Activated CD4-positive, alpha-beta T cell treated with anti-CD3 and anti-CD28 coated beads, Interleukin-2, amount 10 ng/mL, durations not matched to agents 24 days and 14 days (primary cell): ENCODE measurements around the gene ARHGAP27. TPM values are rescaled to one million over a fixed set of nuclear protein-coding genes. Genes with fewer than 3 reads are reported as not detected.
"Not testable (repeated sequence)": the region's sequence is repeated elsewhere in the genome, so short reads cannot be mapped to it uniquely, and the experiment has no call there.

Experiments used
- DNase-seq: peaks from one replicate; pipeline ENCODE4 v3.0.0; 2022
- H3K27ac Mint-ChIP-seq: one replicate; pipeline ENCODE4 v1.8.0; 2022; ENCODE audit warnings: mild to moderate bottlenecking, mixed read lengths
- H3K27me3 Mint-ChIP-seq: one replicate; pipeline ENCODE4 v1.8.0; 2022; ENCODE audit warnings: mixed read lengths
- H3K36me3 Mint-ChIP-seq: one replicate; pipeline ENCODE4 v1.8.0; 2022; ENCODE audit warnings: low read depth, mild to moderate bottlenecking, mixed read lengths
- H3K4me1 Mint-ChIP-seq: one replicate; pipeline ENCODE4 v1.8.0; 2021; ENCODE audit warnings: mixed read lengths
- H3K4me3 Mint-ChIP-seq: one replicate; pipeline ENCODE4 v1.8.0; 2022; ENCODE audit warnings: mild to moderate bottlenecking, moderate library complexity, mixed read lengths
- H3K9me3 Mint-ChIP-seq: one replicate; pipeline ENCODE4 v1.8.0; 2021; ENCODE audit warnings: mixed read lengths
- intact Hi-C: fragments of 100-400 bp; cut with micrococcal nuclease; formaldehyde crosslinking; loops from one replicate; pipeline ENCODE4 v1.15.1; 2023
- total RNA-seq: library from RNA; stranded (reverse); gene quantifications from 2 replicates; pipeline ENCODE4 v1.2.3, GENCODE V29; 2022

Gene ARHGAP27
- total RNA-seq, 1 donor from 2014 or later: 48.3 TPM

DNA sequence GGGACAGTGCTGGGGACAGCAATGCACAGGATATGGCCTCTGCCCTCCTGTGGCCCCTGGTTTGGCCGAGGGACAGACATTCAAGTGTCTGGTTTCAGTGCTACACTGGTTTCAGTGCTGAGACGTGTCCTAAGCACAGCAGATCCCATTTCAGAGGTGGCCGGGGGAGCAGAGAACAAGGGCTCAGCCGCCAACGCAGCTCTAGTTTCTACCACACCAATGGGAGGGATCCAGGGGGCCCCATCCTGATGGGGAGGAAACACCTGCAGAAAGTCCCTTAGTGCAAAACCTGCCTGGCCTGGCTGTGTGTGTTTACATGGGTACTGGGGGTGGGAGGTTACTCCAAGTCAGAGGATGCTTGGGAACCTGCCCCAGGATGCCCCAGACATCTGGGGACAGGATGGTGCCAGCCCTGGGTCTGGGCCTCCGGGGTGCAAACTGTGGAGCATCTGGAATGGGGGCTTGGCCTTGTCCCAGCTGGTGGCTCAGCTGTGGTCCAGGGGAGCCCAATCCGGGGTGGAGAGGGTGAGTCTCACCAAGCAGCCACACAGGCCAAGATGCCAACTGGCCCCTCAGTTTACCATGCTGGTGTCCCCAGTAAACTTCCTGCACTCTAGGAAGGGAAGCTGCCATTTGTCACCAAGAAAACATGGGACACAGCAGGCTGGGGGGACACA lies 8.3 kb upstream of the ARHGAP27 start:
- Mint-ChIP-seq H3K4me3 (peak overlapping the region; percentile 21), H3K4me1 (peaks cover 18% of the 10 kb centered on the region), H3K36me3 (peaks cover 18% of the 10 kb centered on the region), H3K27ac (peak overlapping the region; percentile 38)
- H3K9me3 Mint-ChIP-seq, DNase-seq, intact Hi-C loops, H3K27me3 Mint-ChIP-seq: not testable (repeated sequence)

DNA sequence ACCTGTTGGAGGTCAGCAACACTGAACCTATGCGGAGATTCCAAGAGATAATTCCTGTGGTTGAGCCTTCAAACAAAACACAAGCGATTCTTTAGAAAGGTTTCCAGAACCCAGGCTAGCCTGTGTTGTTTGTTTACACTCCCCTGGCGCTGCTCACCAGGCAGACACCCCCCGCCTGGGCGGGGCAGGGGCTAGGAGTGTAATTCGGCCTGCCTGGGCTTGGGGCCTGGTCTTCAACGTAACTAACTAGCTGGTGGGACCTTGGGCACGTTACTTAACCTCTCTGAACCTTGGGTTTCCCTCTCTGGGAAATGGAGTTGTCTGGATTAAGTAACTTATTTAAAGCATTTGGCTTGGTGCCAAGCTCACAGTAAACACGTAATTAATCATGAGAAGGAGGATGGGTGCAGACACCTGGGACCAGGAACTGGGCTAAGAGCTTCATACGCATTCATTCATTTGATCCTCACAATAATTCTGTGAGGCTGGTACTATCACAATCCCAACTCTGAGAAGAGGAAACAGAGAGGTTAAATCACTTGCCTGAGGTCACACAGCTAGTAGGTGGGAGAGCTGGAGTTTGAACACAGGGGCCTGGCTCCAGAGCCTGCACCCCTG lies 7.6 kb upstream of the ARHGAP27 start:
- no peaks in the 10 kb centered on the region for H3K9me3 Mint-ChIP-seq
- peaks cover 15% of the 10 kb centered on the region for H3K4me1 Mint-ChIP-seq
- no peak overlapping the region for H3K4me3 Mint-ChIP-seq
- intact Hi-C loops: no loop called here
- no peak for DNase-seq
- no peaks in the 10 kb centered on the region for H3K27me3 Mint-ChIP-seq
- H3K36me3 Mint-ChIP-seq: peaks cover 16% of the 10 kb centered on the region
- H3K27ac Mint-ChIP-seq: peak overlapping the region; percentile 38

DNA sequence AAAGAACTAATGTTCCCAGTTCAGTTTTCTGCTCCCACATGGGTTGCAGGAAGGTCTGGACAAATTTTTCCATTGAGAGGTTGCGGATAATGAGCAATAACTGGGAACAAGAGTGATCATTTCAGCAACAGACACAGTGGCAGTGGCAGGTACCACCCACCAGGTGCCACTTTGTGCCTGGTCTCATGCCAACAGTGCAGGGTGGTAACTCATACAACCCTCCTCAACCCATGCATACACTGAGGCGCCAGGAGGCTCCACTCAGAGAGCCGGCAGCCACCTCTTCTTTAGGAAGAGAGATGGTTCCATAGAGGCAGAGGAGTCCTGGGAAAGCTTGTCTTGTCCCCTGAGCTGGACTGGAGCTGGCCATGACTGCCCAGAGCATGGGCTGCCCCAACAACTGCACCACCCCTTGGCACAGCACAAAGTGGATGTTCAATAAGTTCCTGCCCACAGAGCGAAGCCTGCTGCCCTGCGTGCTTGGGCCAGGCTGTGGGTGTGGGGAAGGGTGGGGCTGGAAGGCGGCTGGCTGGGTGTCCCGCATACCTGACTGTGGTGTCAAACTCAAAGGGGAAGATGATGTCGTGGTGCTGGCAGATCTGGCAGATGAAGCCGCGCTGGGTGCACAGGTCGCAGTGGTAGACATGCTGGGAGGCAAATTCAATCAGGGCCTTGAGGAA lies 6.4 kb upstream of the ARHGAP27 start:
- DNase-seq: no peak

DNA sequence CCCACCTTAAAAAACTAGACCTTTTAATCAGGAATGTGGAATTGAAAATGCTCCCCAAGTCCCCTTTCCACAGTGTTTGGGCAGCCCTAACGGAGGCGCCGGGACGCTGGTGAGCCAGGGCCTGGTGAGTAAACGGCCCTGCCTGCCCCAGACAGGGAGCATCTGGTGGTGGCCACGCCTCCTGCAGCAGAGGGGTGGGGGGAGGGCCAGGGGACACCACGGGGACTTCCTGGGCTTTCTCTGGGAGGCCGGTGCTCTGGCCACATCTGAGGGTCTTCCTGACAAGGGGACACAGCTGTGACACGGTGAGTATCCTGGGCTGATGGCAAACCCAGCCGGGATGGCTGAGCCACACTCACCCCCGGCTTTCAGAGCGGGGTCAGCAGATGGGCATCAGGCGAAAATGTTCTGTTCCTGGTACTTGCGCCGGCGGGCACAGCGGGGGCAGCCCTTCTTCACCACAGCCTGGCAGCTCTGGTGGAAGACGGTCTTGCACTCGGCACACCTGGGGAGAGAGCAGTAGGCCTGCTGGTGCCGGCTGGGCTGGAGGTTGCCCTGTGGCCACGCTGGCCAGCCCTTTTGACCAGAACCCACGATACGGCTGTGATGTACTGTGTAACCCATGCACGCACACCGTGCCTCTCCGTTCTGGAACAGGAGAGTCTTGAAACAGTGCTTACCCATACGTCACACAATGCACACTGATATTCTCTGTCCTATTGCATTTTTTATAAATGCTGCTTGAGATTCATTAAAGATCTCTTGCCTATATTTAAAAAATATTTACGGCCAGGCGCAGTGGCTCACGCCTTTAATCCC lies 5.0 kb upstream of the ARHGAP27 start:
- Mint-ChIP-seq H3K4me1 (peaks cover 10% of the 10 kb centered on the region), H3K9me3 (no peaks in the 10 kb centered on the region), H3K4me3 (no peak overlapping the region), H3K27me3 (no peaks in the 10 kb centered on the region), H3K36me3 (peaks cover 11% of the 10 kb centered on the region), H3K27ac (no peak overlapping the region)
- DNase-seq: no peak
- intact Hi-C loops: no loop called here

More for the DNA sequence above, 6.4 kb upstream of the ARHGAP27 start:
- no peaks in the 10 kb centered on the region for H3K27me3 Mint-ChIP-seq
- H3K36me3 Mint-ChIP-seq: peaks cover 11% of the 10 kb centered on the region
- H3K9me3 Mint-ChIP-seq: no peaks in the 10 kb centered on the region
- no peak overlapping the region for H3K27ac Mint-ChIP-seq
- peaks cover 10% of the 10 kb centered on the region for H3K4me1 Mint-ChIP-seq
- no peak overlapping the region for H3K4me3 Mint-ChIP-seq
- intact Hi-C loops: no loop called here

DNA sequence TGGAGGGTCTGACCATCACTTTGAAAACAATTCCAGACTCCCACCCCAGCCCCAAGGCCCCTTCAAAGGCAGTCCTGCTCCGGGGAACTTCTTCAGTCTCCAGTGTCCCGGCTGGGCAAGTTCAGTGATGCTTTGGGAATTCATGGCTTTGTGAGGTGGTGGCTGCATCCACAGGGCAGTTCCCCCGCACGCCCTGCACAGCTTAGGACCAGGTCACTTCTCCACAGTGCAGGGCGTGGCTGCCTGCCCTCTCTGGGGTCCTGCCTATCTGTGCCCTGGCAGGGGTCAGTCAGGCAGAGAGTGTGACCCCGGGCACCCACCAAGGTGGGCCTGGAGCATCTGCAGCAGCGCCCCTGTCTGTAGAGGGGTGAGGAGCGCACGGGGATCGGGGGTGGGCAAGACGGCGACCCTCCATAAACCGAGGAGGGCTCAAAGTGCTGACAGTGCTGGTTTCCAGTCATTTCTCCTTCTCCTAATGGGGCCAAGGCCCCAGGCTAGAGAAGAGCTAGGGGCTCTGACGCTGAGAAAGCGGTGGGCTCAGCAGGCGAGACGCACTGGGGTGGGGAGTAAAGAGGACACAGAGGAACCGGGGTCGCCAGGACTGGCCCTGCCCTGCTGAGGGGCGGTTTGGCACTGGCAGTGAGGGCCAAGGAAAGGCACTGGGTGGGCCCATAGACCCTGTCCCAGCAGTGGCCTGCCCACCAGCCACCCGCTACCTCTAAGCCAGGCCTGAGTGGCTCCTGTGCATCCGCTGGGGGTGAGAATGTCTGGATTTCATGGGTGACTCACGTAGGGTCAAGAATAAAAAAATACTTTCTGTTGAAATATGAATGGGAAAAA lies 4.2 kb upstream of the ARHGAP27 start:
- Mint-ChIP-seq H3K36me3 (peaks cover 11% of the 10 kb centered on the region), H3K9me3 (no peaks in the 10 kb centered on the region), H3K27ac (no peak overlapping the region), H3K27me3 (no peaks in the 10 kb centered on the region), H3K4me3 (no peak overlapping the region), H3K4me1 (peaks cover 10% of the 10 kb centered on the region)
- DNase-seq: no peak
- intact Hi-C loops: no loop called here

DNA sequence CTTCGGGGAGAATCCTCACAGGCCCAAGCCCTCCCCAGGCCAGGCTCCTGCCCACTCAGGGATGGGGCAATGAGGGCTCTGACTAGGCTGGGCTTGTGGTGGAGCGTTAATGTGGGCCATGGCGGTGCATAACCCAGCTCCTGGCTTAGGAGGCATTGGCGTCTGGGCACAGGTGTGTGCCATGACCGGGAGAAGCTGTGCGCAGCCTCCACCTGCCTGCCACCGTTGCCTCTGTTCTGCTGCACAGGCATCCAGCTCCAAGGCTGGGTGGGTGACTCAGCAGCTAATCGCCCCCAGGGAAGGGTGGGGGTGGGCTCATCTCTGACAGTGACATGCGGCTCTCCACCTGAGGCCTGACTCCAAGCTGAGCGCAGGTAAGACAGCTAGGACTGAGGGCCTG lies 3.5 kb upstream of the ARHGAP27 start:
- H3K4me3 Mint-ChIP-seq: no peak overlapping the region
- no peak overlapping the region for H3K27ac Mint-ChIP-seq
- peaks cover 12% of the 10 kb centered on the region for H3K4me1 Mint-ChIP-seq
- no peaks in the 10 kb centered on the region for H3K27me3 Mint-ChIP-seq
- peaks cover 11% of the 10 kb centered on the region for H3K36me3 Mint-ChIP-seq
- no peaks in the 10 kb centered on the region for H3K9me3 Mint-ChIP-seq
- intact Hi-C loops: no loop called here
- no peak for DNase-seq

DNA sequence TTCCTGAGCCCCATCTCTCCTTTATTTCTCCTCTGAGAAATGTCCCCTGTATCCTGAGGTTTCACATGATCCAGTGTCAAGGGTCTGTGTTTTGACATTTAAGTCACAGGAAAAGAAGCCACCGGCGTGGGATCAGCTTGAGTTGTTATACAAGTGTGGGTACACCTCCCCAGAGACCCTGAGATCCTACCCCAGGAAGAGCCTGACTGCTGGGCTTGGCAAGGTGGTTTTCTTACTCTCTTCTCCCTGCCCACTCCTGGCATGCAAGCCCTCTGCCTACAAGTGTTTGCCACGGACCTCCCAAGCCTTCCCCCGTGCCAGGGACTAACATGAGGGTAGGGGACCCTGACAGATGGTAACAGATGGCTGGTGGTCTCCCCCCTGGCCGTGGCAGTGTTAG lies 2.8 kb upstream of the ARHGAP27 start:
- H3K9me3 Mint-ChIP-seq: no peaks in the 10 kb centered on the region
- H3K36me3 Mint-ChIP-seq: peaks cover 11% of the 10 kb centered on the region
- no peak overlapping the region for H3K27ac Mint-ChIP-seq
- H3K27me3 Mint-ChIP-seq: no peaks in the 10 kb centered on the region
- peaks cover 11% of the 10 kb centered on the region for H3K4me1 Mint-ChIP-seq
- no peak overlapping the region for H3K4me3 Mint-ChIP-seq
- intact Hi-C loops: no loop called here
- DNase-seq: no peak

DNA sequence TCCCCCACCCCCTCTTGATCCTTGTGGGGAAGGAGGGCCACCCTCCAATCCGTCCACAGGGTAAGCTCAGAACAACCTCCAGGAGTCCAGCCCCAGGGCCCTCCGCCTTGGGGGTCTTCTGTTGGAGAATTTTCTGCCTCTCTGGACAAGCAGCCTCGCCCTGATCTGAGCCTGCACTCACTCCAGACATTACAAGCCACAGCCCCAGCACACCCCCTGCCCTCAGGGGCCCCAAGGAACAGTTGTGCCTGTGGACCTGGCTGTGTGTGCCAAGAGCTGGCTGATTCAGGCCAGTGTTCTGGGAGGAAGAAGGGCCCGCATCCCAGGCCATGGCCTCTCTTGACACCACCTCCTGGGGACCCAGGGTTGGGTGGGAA lies 477 bp upstream of the ARHGAP27 start:
- H3K4me1 Mint-ChIP-seq: peaks cover 17% of the 10 kb centered on the region
- peak overlapping the region; percentile 72 for H3K4me3 Mint-ChIP-seq
- intact Hi-C loops: no loop called here
- H3K27me3 Mint-ChIP-seq: no peaks in the 10 kb centered on the region
- H3K27ac Mint-ChIP-seq: no peak overlapping the region
- peaks cover 5% of the 10 kb centered on the region for H3K36me3 Mint-ChIP-seq
- DNase-seq: no peak
- H3K9me3 Mint-ChIP-seq: no peaks in the 10 kb centered on the region

DNA sequence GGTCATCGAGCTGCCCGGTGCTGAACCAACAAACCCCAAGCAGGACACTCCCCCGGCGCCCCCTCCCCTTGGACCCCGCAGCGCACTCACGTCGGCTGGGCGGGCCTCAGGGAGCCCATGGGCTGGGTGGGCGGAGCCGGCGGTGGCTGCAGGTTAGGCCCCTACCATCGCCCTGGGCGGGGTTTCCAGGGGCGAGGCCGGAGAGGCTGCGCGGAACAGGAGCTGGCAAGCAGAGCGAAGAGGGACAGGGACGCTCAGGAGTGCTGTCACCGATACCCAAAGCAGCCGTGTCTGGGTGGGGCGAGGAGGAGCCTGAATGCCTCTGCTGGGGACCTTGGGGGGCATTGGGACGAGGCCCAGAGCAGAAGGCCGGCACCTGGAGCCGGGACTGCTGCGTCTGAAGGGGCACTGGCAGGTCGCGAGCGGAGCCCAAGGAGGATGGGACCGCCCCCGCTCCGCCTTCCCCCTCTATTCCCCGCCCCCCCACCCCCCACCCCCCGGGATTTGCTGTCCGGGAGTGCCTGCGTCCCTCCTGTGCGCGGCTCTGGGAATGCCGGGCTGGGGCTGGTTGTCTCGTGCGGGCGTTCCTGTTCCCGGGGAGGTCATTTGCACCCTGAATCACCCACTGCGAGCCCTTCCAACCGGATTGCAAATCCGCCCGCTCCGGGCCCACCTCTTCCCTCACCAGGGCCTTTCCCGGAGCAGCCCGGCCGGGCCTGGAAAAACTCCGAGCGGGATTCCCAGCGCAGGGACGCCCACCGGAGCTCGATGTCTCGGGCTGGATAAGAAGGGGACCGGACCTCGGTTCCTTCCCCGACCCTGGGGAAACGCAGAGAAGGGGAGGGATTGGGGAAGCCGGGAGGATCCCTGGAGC lies 902 bp downstream of the ARHGAP27 start:
- H3K9me3 Mint-ChIP-seq: no peaks in the 10 kb centered on the region
- intact Hi-C loops: no loop called here
- peaks cover 21% of the 10 kb centered on the region for H3K4me1 Mint-ChIP-seq
- peaks cover 2% of the 10 kb centered on the region for H3K36me3 Mint-ChIP-seq
- peak overlapping the region; percentile 85 for H3K4me3 Mint-ChIP-seq
- no peak overlapping the region for H3K27ac Mint-ChIP-seq
- no peaks in the 10 kb centered on the region for H3K27me3 Mint-ChIP-seq
- DNase-seq: peak; percentile 96

DNA sequence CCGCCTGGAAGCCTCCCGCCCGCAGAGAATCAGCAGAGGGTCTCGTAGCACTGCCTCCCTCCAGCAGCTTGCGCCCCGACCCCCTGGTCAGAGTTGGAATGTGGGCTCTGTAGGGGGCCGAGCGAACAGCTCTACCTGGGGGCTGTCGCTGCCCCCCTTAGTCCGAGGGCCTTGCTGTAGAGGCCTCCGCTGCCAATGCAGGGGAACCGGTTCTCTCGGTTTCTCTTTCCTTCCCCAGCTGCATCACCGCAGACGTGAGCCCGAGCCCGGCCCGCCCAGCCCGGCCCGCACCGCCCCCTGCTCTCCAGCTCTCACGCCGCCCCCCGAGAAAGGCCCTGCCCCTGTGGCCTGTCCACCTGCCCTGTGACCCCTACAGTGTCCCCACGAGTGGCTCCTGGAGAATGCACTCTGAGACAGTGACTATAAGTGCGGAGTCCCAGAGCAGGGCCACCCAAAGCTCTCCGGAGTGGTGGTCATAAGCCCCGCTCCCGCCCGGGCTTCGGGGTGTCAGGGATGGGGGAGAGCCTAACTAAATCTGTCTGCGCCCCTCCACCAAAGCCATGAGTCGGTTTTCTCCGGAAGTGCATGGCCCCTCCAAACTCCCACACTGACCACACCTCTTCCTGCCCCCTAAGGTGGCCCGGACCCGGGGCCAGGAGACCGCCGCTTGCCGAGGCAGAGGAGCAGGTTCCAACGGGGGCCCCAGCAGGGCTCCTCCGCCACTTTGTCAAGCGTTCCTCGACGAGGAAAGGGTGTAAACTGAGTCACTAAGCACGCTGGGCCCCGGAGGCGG lies 1.7 kb downstream of the ARHGAP27 start:
- peaks cover 2% of the 10 kb centered on the region for H3K36me3 Mint-ChIP-seq
- intact Hi-C loops: no loop called here
- DNase-seq: peak; percentile 86
- H3K4me3 Mint-ChIP-seq: peak overlapping the region; percentile 85
- no peaks in the 10 kb centered on the region for H3K9me3 Mint-ChIP-seq
- no peaks in the 10 kb centered on the region for H3K27me3 Mint-ChIP-seq
- peaks cover 21% of the 10 kb centered on the region for H3K4me1 Mint-ChIP-seq
- H3K27ac Mint-ChIP-seq: no peak overlapping the region

DNA sequence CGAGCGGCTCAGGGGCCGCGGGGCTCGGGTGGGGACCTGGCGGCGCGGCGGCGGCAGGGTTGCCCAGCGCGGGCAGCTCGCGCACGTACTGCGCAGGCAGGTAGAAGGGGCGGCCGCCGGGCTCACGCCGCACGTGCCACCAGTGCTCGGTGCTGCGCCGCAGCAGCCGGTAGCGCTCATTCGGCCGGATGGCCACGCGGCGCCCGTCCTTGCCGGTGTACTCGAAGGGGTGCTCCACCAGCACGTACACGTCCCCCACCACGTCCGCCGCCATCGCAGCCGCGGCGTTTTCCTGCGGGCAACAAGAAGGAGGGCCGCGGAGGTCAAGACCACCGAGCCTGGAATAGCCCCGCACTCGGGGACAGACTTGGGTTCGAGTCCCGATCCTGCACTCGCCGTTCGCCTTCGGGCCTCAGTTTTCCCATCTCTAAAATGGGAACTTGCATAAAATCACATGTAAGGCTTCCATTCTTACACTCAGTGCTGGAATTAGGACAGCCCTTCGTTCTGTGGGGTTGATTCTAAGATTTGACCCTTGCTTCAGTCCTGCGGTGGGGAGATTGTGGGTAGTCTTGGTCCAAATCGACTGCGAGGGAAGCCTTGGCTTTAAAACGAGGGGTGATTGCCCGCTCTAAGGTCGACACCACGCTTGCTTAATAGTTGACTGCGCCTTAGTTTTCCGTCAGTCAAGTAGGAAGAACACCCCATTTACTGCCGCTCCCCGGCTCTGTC lies 2.5 kb downstream of the ARHGAP27 start:
- H3K27ac Mint-ChIP-seq: no peak overlapping the region
- H3K4me1 Mint-ChIP-seq: peaks cover 21% of the 10 kb centered on the region
- peaks cover 2% of the 10 kb centered on the region for H3K36me3 Mint-ChIP-seq
- intact Hi-C loops: no loop called here
- H3K4me3 Mint-ChIP-seq: peak overlapping the region; percentile 85
- H3K9me3 Mint-ChIP-seq: no peaks in the 10 kb centered on the region
- no peaks in the 10 kb centered on the region for H3K27me3 Mint-ChIP-seq
- DNase-seq: no peak
